ENCODE data around the gene MYADML2. TPM values are rescaled to one million over a fixed set of nuclear protein-coding genes. Genes with fewer than 3 reads are reported as not detected.

Gene MYADML2
- total RNA-seq, 2 experiments from 2014 or later = not detected

- CTCF ChIA-PET = interaction anchor here (2.2 kb wide), 1 partner anchor 28 kb away, joined by 7 read pairs; no protein-coding TSS in a partner anchor
- Mint-ChIP-seq H3K27me3 (peaks cover 5% of the 10 kb centered on the region), H3K27ac (no peak overlapping the region), H3K36me3 (ENCODE audit: low read depth) (peaks cover 34% of the 10 kb centered on the region), H3K9me3 (no peaks in the 10 kb centered on the region), H3K4me1 (ENCODE audit: low read depth) (peaks cover 42% of the 10 kb centered on the region), H3K4me3 (no peak overlapping the region)
- POLR2A ChIA-PET = interaction anchor here (0.8 to 1.4 kb wide), 3 partner anchors 14 to 168 kb away, joined by 3 to 5 read pairs (median 3); no protein-coding TSS in a partner anchor
- no peak for DNase-seq
- TF ChIP-seq CTCF (IDR thresholded peaks at IDR 0.05) = no peak
- intact Hi-C loops (cut with micrococcal nuclease) = no loop called here
- ATAC-seq = no peak
These were observed 15.9 kb downstream of the MYADML2 start for GRCh38 chr17:81931189-81931556.

GRCh38 chr17:81930142-81931125 is 16.6 kb downstream of the MYADML2 start:
- CTCF ChIA-PET = interaction anchor here (0.8 to 2.2 kb wide), 2 partner anchors 29 to 91 kb away, joined by 3 to 7 read pairs; no protein-coding TSS in a partner anchor
- Mint-ChIP-seq H3K27ac (no peak overlapping the region), H3K9me3 (no peaks in the 10 kb centered on the region), H3K4me3 (no peak overlapping the region), H3K27me3 (peaks cover 5% of the 10 kb centered on the region), H3K36me3 (ENCODE audit: low read depth) (peaks cover 29% of the 10 kb centered on the region), H3K4me1 (ENCODE audit: low read depth) (peaks cover 42% of the 10 kb centered on the region)
- intact Hi-C loops (cut with micrococcal nuclease) = no loop called here
- DNase-seq (peak; percentile 53), ATAC-seq (peak; percentile 21)
- no peak for TF ChIP-seq CTCF (IDR thresholded peaks at IDR 0.05)
- POLR2A ChIA-PET = interaction anchor here (0.7 to 1.4 kb wide), 3 partner anchors 13 to 176 kb away, joined by 3 to 5 read pairs (median 4); no protein-coding TSS in a partner anchor

DNA sequence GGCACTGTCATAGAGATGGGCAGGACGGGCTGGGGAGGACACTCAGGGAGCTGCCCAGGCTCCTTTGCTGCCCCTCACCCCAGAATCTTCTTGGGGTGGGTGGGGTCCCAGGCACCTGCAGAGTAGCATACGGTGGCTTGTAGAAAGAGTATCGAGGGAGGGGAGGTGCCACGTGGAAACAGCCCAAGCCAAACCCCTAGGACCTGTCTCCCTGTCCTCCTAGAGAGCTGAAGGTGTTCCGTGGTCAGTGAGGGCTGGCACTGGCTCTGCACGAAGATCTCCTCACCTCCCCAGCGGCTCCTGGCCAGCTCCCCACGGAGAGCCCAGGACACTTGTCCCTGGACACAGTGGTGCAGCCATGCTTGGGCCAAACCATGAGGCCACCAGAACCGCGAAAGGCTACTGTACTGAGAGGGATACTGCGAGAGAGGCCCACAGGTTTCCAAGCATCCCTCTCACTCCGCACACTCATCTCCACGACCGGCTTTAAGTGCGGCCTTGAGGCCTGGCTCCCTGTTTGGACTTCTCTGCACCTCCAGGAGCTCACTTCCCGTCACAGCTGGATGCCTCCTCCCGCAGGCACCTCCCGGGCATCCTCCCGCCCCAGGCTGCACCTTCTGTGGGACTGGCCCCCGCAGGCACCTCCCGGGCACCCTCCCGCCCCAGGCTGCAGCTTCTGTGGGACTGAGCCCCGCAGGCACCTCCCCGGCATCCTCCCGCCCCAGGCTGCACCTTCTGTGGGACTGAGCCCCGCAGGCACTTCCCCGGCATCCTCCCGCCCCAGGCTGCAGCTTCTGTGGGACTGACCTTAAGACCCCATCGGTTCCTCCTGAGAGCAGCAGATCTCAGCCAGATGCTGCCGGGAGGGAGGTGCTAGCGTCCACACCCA is 17.5 kb downstream of the MYADML2 start:
- no peak for ATAC-seq
- no peak for TF ChIP-seq CTCF (IDR thresholded peaks at IDR 0.05)
- Mint-ChIP-seq H3K4me1 (ENCODE audit: low read depth) (peaks cover 39% of the 10 kb centered on the region), H3K9me3 (no peaks in the 10 kb centered on the region), H3K27ac (no peak overlapping the region), H3K27me3 (peaks cover 5% of the 10 kb centered on the region), H3K4me3 (peak overlapping the region; percentile 74), H3K36me3 (ENCODE audit: low read depth) (peaks cover 21% of the 10 kb centered on the region)
- intact Hi-C loops (cut with micrococcal nuclease) = no loop called here
- POLR2A ChIA-PET = interaction anchor here (0.6 to 1.7 kb wide), 5 partner anchors 9 to 177 kb away, joined by 3 to 6 read pairs (median 3); no protein-coding TSS in a partner anchor
- no peak for DNase-seq
- CTCF ChIA-PET = interaction anchor here (1.0 to 1.3 kb wide), 2 partner anchors 13 to 30 kb away, joined by 3 read pairs; no protein-coding TSS in a partner anchor

- no peak for ATAC-seq
- intact Hi-C loops (cut with micrococcal nuclease) = no loop called here
- no peak overlapping the region for H3K27ac Mint-ChIP-seq
- CTCF ChIA-PET = interaction anchor here (1.0 to 5.1 kb wide), 8 partner anchors 12 to 93 kb away, joined by 3 to 23 read pairs (median 3); partner anchors contain the start of gene CENPX
- peak; percentile 4 for TF ChIP-seq CTCF (IDR thresholded peaks at IDR 0.05)
- H3K4me1 Mint-ChIP-seq (ENCODE audit: low read depth) = peaks cover 38% of the 10 kb centered on the region
- POLR2A ChIA-PET = interaction anchor here (1.0 to 1.7 kb wide), 6 partner anchors 9 to 85 kb away, joined by 3 to 6 read pairs (median 3); partner anchors contain the start of genes ALYREF and ANAPC11
- H3K4me3 Mint-ChIP-seq = peak overlapping the region; percentile 74
- no peak for DNase-seq
- peaks cover 14% of the 10 kb centered on the region for H3K36me3 Mint-ChIP-seq (ENCODE audit: low read depth)
- no peaks in the 10 kb centered on the region for H3K9me3 Mint-ChIP-seq
- peaks cover 5% of the 10 kb centered on the region for H3K27me3 Mint-ChIP-seq
These were observed 18.3 kb downstream of the MYADML2 start for GRCh38 chr17:81928544-81929252.

Data from activated CD8-positive, alpha-beta T cell treated with anti-CD3 and anti-CD28 coated beads for 36 hours (primary cell).